ENCODE measurements around the gene ZNF616.

Gene ZNF616

DNA sequence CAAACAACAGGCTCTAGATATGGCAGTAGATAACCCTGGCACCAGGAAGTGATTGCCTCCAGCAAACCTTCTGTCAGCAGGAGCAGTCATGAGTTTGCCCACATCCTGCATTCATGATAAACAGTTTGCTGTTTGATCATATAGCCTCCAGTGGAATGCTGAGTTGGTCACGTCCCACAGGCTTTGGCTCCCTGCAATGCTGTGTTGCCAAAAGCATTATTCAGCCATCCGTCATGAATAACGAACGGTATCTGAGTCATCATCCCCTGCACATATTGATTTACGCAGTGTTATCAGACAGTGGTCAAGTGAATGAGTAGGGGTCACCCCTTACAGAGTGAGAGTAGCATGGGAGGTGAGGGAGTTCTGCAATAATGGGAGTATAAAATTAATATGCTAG is 69.2 kb downstream of the ZNF616 start:
- DNase-seq (ENCODE audit: extremely low read depth, low read depth) = no peak
- TF ChIP-seq, protein P1, sequence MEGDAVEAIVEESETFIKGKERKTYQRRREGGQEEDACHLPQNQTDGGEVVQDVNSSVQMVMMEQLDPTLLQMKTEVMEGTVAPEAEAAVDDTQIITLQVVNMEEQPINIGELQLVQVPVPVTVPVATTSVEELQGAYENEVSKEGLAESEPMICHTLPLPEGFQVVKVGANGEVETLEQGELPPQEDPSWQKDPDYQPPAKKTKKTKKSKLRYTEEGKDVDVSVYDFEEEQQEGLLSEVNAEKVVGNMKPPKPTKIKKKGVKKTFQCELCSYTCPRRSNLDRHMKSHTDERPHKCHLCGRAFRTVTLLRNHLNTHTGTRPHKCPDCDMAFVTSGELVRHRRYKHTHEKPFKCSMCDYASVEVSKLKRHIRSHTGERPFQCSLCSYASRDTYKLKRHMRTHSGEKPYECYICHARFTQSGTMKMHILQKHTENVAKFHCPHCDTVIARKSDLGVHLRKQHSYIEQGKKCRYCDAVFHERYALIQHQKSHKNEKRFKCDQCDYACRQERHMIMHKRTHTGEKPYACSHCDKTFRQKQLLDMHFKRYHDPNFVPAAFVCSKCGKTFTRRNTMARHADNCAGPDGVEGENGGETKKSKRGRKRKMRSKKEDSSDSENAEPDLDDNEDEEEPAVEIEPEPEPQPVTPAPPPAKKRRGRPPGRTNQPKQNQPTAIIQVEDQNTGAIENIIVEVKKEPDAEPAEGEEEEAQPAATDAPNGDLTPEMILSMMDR (IDR thresholded peaks at IDR 0.05; ENCODE audit: low read depth, low read length) = no peak

DNA sequence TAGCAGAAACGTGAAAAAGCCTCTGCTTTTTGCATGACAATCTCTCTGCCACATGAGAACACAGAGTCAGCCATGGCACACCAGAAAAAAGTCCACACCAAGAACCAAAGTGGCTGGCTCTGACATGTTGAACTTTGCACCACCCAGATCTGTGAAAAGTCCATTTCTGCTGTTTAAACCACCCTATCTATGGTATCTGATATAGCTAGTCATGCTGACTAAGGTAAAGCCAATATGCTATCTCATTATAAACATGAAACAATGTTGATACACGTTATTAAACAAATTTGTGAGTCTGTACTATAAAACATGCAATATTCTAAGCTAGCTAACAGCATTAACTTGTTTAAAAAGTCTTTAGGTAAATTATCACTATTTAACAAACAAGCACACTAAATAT is 70.1 kb downstream of the ZNF616 start:
- TF ChIP-seq, protein P1 (IDR thresholded peaks at IDR 0.05; ENCODE audit: low read depth, low read length) = no peak
- DNase-seq (ENCODE audit: extremely low read depth, low read depth) = no peak

DNA sequence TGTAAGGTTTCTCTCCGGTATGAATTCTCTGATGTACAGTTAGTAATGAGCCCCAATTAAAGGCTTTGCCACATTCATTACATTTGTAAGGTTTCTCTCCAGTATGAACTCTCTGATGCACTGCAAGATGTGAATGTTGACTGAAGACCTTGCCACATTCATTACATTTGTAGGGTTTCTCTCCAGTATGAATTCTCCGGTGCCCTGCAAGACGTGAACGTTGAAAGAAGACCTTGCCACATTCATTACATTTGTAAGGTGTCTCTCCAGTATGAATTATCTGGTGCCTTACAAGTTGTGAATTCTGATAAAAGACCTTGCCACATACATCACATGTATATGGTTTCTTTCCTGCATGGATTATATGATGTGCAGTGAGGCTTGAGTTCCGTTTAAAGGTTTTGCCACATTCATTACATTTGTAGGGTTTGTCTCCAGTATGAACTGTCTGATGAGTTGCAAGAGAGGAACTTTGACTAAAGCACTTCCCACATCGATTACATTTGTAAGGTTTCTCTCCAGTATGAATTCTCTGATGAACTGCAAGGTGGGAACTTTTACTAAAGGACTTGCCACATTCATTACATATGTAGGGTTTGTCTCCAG is 73.4 kb downstream of the ZNF616 start:
- TF ChIP-seq, protein P1 (IDR thresholded peaks at IDR 0.05; ENCODE audit: low read depth, low read length) = no peak
- no peak for DNase-seq (ENCODE audit: extremely low read depth, low read depth)

DNA sequence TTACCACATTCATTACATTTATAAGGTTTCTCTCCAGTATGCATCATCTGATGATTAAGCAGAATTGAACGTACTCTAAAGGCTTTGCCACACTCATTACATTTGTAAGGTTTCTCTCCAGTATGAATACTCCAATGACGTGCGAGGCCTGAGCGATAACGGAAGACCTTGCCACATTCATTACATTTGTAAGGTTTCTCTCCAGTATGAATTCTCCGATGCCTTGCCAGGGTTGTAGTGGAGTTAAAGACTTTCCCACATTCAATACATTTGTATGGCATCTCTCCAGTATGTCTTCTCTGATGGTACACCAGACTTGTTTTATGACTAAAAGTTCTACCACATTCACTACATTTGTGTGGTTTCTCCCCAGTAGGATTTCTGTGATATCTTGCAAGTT is 74.3 kb downstream of the ZNF616 start:
- TF ChIP-seq, protein P1 (IDR thresholded peaks at IDR 0.05; ENCODE audit: low read depth, low read length) = no peak
- DNase-seq (ENCODE audit: extremely low read depth, low read depth) = no peak

Data from AG09319 (cell line).